ENCODE data around the gene SLC36A4. TPM values are rescaled to one million over a fixed set of nuclear protein-coding genes. Genes with fewer than 3 reads are reported as not detected.

Gene SLC36A4
- total and polyA plus RNA-seq, 2 experiments from 2014 or later = 26.2 to 56.8 TPM

- peak; percentile 58 to 65 for DNase-seq (ENCODE audit: low read depth in 1 of 2, low spot score in 1 of 2)
- no peaks in the 10 kb centered on the region for H3K9me3 ChIP-seq (ENCODE audit: low read depth)
Observed at GRCh38 chr11:93236741-93237675, 39.2 kb upstream of the SLC36A4 start.

GRCh38 chr11:93234602-93235207 is 36.9 kb upstream of the SLC36A4 start:
- Histone ChIP-seq H3K9me3 (ENCODE audit: low read depth) (no peaks in the 10 kb centered on the region), H3K27ac (no peak overlapping the region), H3K4me1 (ENCODE audit: low read depth) (peaks cover 15% of the 10 kb centered on the region), H3K4me3 (no peak overlapping the region), H3K36me3 (no peaks in the 10 kb centered on the region), H3K27me3 (no peaks in the 10 kb centered on the region)
- peak; percentile 92 for TF ChIP-seq CTCF (IDR thresholded peaks at IDR 0.05; ENCODE audit: low read depth, low read length)
- DNase-seq (ENCODE audit: low read depth in 1 of 2, low spot score in 1 of 2) = peak; percentile 84 to 88

More at GRCh38 chr11:93236741-93237675, 39.2 kb upstream of the SLC36A4 start:
- no peaks in the 10 kb centered on the region for H3K36me3 ChIP-seq
- H3K4me3 ChIP-seq = no peak overlapping the region
- peaks cover 19% of the 10 kb centered on the region for H3K4me1 ChIP-seq (ENCODE audit: low read depth)
- TF ChIP-seq CTCF (IDR thresholded peaks at IDR 0.05; ENCODE audit: low read depth, low read length) = peak; percentile 59
- no peaks in the 10 kb centered on the region for H3K27me3 ChIP-seq
- no peak overlapping the region for H3K27ac ChIP-seq

- H3K27me3 ChIP-seq = no peaks in the 10 kb centered on the region
- no peaks in the 10 kb centered on the region for H3K4me1 ChIP-seq (ENCODE audit: low read depth)
- H3K4me3 ChIP-seq = no peak overlapping the region
- no peak for TF ChIP-seq CTCF (IDR thresholded peaks at IDR 0.05; ENCODE audit: low read depth, low read length)
- no peaks in the 10 kb centered on the region for H3K36me3 ChIP-seq
- H3K27ac ChIP-seq = no peak overlapping the region
- no peaks in the 10 kb centered on the region for H3K9me3 ChIP-seq (ENCODE audit: low read depth)
- DNase-seq (ENCODE audit: low read depth in 1 of 2, low spot score in 1 of 2) = no peak
Observed at GRCh38 chr11:93229876-93230275, 32.1 kb upstream of the SLC36A4 start.

- peak in 1 of 2 donors; percentile 46 for DNase-seq (ENCODE audit: low read depth in 1 of 2, low spot score in 1 of 2)
Observed at GRCh38 chr11:93225662-93226061, 27.9 kb upstream of the SLC36A4 start.

GRCh38 chr11:93221539-93221938 is 23.7 kb upstream of the SLC36A4 start:
- no peaks in the 10 kb centered on the region for H3K4me1 ChIP-seq (ENCODE audit: low read depth)
- H3K36me3 ChIP-seq = no peaks in the 10 kb centered on the region
- no peak for DNase-seq (ENCODE audit: low read depth in 1 of 2, low spot score in 1 of 2)
- no peak for TF ChIP-seq CTCF (IDR thresholded peaks at IDR 0.05; ENCODE audit: low read depth, low read length)
- H3K9me3 ChIP-seq (ENCODE audit: low read depth) = no peaks in the 10 kb centered on the region
- H3K4me3 ChIP-seq = no peak overlapping the region
- no peak overlapping the region for H3K27ac ChIP-seq
- H3K27me3 ChIP-seq = no peaks in the 10 kb centered on the region

More at GRCh38 chr11:93225662-93226061, 27.9 kb upstream of the SLC36A4 start:
- Histone ChIP-seq H3K4me3 (no peak overlapping the region), H3K27me3 (no peaks in the 10 kb centered on the region), H3K4me1 (ENCODE audit: low read depth) (no peaks in the 10 kb centered on the region), H3K27ac (no peak overlapping the region), H3K9me3 (ENCODE audit: low read depth) (no peaks in the 10 kb centered on the region), H3K36me3 (no peaks in the 10 kb centered on the region)
- TF ChIP-seq CTCF (IDR thresholded peaks at IDR 0.05; ENCODE audit: low read depth, low read length) = peak; percentile 18

Measured in cardiac muscle cell (in vitro differentiated cells and primary cell).